ENCODE results near the gene RAB1B.

GRCh38 chr11:66226101-66226500, 42.3 kb upstream of the RAB1B start:
- TF ChIP-seq POLR2A (IDR thresholded peaks at IDR 0.05) (no peak), EP300 (IDR thresholded peaks at IDR 0.05; ENCODE audit: low read depth) (no peak), CTCF (IDR thresholded peaks at IDR 0.05) (no peak), POLR2AphosphoS5 (IDR thresholded peaks at IDR 0.05) (no peak)

Measured in transverse colon (tissue), 4 donors.